H54 (cell line): ENCODE measurements around the gene ZNF582.
A peak's percentile ranks its signal among the peaks of the same experiment; 100 is the strongest.
"Not testable (repeated sequence)": the region's sequence is repeated elsewhere in the genome, so short reads cannot be mapped to it uniquely, and the experiment has no call there.

Experiments
- DNase-seq: peaks from one replicate; pipeline ENCODE4 v3.0.0; 2011; ENCODE audit warnings: low spot score, mixed read lengths; ENCODE audit not compliant: insufficient read length
- FAIRE-seq: peaks from 3 replicates; lab custom pipeline; 2011; peaks lifted over from hg19 to GRCh38; lab: Jason Lieb, UNC
- POLR2A ChIP-seq: IDR thresholded peaks from 2 replicates; pipeline ENCODE4 v1.6.1; 2011; ENCODE audit warnings: low read depth, mild to moderate bottlenecking, low read length

Gene ZNF582

DNA sequence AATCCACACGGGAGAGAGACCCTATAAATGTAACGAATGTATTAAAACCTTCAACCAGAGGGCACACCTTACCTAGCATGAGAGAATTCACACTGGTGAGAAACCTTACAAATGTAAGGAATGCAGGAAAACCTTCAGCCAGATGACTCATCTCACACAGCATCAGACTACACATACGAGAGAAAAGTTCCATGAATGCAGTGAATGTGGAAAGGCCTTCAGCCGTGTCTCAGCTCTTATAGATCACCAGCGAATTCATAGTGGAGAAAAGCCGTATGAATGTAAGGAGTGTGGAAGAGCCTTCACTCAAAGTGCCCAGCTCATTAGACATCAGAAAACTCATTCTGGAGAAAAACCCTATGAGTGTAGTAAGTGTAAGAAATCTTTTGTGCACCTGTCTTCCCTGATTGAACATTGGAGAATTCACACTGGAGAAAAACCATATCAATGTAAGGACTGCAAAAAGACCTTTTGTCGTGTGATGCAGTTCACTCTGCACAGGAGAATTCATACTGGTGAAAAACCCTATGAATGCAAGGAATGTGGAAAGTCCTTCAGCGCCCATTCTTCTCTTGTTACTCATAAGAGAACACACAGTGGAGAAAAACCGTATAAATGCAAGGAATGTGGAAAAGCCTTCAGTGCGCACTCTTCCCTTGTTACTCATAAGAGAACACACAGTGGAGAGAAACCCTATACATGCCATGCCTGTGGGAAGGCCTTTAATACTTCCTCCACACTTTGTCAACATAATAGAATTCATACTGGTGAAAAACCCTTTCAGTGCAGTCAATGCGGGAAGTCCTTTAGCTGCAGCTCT, 16.0 kb downstream of the ZNF582 start:
- no peak for TF ChIP-seq POLR2A
- FAIRE-seq (peak; percentile 11), DNase-seq (no peak)

- no peak for FAIRE-seq
- DNase-seq, result no peak
- TF ChIP-seq POLR2A, result no peak
Observed at GRCh38 chr19:56372281-56372680, 21.1 kb downstream of the ZNF582 start.

DNA sequence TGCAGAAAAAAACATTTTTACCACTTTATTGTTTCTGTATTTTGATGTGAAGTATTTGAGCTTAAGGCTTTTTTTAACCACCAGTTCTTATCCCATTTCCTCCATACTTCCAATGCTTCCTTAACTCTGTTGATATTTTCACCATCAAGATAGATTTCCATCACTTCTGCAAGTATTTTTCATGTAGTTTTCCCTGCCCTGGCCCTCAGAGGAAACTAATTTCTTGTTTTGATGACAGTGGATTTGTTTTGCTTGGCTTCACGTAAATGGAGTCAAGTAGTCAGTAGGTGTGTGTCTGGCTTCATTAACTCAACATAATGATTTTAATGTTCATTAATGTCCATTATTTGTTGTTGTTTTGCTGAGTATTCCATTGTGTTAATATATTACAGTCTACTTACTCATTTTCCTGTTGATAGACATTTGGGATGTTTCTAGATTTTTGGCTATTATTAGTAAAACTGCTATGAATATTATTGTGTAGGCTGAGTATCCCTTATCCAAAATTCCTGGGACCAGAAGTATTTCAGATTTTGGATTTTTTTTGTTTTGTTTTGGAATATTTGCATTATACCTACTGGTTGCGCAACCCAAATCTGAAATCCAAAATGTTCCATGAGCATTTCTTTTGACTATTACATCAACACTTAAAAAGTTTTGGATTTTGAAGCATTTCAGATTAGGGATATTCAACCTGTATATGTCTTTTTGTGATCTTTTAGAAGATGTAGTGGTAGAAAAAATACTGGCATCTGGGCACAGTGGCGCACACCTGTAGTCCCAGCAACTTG, 23.3 kb downstream of the ZNF582 start:
- no peak for TF ChIP-seq POLR2A
- FAIRE-seq (no peak), DNase-seq (no peak)

DNA sequence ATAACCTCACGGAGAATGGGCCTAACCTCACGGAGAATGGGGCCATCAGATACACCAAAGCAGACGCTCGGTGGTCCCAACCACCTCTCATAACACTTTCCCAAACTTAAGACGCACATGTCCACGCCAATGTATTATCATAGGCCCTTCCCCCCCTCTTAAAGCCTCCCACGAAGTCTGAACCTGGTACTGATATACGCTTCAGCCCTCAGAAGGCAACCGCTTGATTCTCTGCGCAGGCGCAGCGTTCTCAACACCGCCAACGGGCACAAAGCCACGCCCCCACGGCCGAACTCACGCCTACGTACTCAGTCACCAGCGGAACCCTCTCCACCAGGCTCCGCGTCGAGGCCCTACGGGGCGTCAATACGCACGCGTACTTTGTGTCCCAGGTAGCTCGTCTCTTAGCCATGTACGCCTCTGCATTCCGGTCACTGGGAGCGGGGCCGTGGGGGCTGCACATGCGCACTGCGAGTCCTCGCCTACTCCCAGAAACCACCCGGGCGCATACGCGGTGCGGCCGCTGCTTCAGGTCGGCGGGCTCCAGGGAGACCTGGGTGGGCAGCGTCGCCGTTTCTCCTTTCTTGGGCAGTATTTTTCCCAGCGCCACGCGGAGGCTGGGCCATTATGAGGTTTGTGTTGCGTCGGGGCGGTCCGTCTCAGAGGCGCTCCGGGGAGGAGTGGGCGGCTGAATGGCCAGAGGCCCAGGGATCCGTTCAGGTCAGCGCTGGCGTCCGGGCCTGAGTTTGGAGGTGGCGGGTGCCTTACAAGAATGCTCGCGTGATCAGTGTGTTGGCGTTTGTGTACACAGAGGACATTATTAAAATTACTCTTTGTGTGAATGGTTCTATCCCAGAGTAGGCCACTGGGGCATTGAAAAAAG, 25.3 kb downstream of the ZNF582 start:
- DNase-seq (no peak), FAIRE-seq (no peak)
- 0 out of 2 replicates have a peak, but pooled peaks have one; percentile 16 for TF ChIP-seq POLR2A

GRCh38 chr19:56360841-56361240, 32.5 kb downstream of the ZNF582 start:
- no peak for TF ChIP-seq POLR2A
- FAIRE-seq, result no peak
- DNase-seq, result no peak

DNA sequence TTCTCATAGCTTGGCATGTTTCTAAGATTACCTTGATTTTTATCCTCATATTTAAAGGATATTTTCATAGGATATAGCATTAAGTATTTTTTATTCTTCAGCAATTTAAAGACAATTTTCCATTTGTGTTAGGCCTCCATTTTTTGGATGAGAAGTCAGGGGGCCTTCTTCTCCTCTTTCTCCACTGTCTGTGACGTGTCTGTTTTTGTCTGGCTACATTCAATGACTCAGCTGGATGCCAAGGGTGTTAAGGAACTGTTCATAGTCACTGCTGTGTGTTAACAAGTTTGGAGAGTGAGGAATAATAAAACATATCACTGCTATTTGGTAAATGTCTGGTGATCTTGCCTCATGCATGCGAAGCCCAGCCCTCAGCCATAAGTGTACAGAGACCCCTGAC, 36.4 kb downstream of the ZNF582 start:
- FAIRE-seq (no peak), DNase-seq (no peak)
- no peak for TF ChIP-seq POLR2A

- no peak for TF ChIP-seq POLR2A
- FAIRE-seq (no peak), DNase-seq (no peak)
Observed at GRCh38 chr19:56355517-56355916, 37.8 kb downstream of the ZNF582 start.

DNA sequence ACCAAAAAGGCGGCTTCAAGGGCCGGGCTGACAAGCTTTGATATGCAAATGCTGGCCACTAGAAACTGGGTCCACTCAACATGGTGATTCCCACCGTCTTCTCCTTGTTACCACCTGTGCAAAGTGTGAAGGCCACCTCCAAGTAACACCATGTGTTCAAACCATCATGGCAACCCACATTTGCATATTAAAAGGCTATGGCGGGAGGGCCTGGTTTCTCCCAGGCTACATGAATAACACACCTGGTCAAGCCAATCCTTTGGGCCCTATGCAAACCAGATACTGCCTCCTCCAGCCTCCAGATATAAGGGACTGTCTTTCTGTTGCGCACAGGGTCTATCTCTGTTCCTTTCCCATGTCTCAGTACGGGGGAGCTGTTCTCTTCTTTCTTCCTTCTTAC, 42.1 kb downstream of the ZNF582 start:
- no peak for TF ChIP-seq POLR2A
- FAIRE-seq (no peak), DNase-seq (no peak)

DNA sequence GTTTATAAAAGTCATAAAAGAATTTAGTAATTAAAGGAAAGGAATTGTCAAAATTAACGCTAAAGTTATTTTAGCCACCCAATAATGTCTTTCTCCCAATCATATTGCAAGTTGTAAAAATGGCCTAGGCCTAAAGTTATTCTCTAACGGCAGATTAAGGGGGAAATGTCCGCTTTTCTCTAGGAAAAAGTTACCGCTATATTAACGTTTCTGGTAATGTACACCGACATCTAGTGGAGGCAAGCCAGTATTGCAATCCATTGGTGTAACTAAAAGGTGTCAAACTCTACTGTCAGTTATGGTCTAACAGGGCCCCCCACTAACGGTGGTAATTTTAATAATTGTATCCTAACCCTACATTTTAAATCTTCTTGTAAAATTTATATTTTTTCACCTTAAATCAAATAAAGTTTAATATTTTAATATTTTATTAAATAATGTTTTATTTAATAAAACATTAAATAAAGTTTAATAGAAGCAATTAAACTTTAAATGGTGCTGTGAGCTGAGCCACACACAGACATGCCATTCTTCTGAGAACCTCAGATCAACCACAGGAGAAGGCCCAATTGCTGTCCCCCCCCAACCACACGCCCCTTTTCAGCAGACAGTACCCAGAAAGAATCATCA, 42.8 kb downstream of the ZNF582 start:
- FAIRE-seq (peak; percentile 6), DNase-seq (peak; percentile 16)
- no peak for TF ChIP-seq POLR2A

DNA sequence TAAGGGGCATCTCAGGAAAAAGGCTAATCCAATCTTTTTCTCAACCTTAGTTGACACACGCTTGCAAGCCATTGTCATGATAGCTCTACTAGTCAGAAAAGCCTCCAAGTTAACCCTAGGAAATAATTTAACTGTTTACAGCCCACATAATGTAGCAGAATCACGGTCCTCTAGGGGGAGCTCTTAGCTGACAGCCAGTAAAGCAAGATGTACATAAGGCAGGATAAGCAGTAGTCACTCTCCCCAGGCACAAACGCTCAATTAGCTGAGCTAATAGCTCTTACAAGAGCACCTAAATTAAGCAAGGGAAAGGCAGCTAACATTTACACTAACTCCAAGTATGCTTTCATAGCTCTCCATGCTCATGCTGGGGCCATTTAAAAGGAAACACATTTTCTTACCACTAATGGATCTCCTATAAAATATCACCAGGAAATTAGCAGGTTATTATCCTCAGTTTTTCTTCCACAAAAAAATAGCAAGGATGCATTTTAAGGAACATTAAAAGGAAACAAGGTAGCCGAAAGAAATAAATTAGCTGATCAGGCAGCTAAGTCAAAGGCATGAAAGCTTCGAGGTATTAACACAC, 45.0 kb downstream of the ZNF582 start:
- FAIRE-seq, result no peak
- no peak for DNase-seq
- TF ChIP-seq POLR2A, result no peak

DNA sequence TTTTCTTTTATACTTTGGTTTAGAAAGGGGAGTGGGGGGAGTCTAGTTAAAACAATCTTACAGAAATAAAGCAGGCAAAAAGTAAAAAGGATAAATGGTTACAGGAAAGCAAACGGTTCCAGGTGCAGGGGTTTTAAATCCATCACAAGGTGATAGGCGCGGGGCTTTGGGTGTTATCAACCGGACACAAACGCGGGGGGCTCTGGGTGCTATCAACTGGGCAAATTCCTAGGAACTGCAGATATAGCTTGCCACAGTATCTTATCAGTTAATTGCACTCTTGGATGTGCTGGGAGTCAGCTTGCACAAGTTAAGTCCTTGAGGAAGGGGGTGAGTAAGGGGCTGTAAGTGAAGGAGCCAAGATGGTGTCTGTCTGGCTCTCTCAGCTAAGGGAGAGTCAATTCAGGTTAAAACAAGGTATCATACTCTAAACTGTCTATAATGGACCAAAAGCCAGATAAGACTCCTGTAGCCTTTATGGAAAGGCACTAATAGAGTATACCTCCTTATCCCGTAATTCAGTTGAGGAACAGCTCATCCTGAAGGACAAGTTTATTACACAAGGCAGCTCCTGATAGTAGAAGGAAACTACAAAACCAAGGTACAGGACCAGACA, 46.1 kb downstream of the ZNF582 start:
- FAIRE-seq, result no peak

DNA sequence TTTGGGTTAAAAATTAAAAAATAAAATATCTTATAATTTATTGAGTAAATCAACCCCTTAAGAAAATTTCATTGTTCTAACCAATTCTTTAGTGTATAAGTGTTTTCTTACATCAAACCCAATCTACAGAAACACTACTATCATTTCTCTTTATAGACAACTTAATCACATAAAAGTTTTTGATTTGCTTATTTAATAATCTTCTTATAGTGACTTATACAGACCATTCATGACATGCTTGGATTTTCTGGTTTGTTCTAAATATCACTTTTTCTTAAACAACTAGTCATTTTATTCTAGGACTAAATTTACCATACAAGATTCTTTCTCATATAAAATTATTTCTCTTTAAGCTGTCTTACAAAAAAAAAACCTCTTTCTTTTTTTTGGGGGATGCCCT, 51.4 kb downstream of the ZNF582 start:
- TF ChIP-seq POLR2A, result no peak
- DNase-seq, result no peak
- FAIRE-seq, result no peak

More for the DNA sequence above, 46.1 kb downstream of the ZNF582 start:
- DNase-seq, result no peak
- no peak for TF ChIP-seq POLR2A

DNA sequence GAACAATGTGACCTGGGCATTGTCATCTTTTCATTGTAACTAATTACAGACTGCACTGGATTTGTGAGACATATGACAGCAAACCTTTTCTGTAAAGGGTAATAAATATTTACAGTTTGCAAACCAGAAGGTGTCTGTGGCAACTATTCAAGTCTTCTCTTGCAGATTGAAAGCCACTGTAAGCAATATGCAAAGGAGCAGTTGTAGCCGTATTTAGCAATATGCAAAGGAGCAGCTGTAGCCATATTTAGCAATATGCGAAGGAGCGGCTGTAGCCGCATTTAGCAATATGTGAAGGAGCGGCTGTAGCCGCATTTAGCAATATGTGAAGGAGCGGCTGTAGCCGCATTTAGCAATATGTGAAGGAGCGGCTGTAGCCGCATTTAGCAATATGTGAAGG, 54.3 kb downstream of the ZNF582 start:
- DNase-seq, FAIRE-seq: not testable (repeated sequence)

DNA sequence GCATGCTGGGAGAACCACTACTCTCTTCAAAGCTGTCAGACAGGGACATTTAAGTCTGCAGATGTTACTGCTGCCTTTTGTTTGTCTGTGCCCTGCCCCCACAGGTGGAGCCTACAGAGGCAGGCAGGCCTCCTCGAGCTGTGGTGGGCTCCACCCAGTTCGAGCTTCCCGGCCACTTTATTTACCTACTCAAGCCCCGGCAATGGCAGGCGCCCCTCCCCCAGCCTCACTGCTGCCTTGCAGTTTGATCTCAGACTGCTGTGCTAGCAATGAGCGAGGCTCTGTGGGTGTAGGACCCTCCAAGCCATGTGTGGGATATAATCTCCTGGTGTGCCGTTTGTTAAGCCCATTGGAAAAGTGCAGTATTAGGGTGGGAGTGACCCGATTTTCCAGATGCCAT, 56.3 kb downstream of the ZNF582 start:
- DNase-seq, FAIRE-seq: not testable (repeated sequence)

GRCh38 chr19:56335371-56335770, 58.0 kb downstream of the ZNF582 start:
- FAIRE-seq, DNase-seq: not testable (repeated sequence)
